ENCODE measurements around the gene EML1.

GRCh38 chr14:99975190-99975589 is 182.0 kb downstream of the EML1 start:
- TF ChIP-seq POLR2AphosphoS5 (IDR thresholded peaks at IDR 0.05) (no peak), CTCF (IDR thresholded peaks at IDR 0.05) (no peak), EP300 (IDR thresholded peaks at IDR 0.05) (no peak), POLR2A (IDR thresholded peaks at IDR 0.05; ENCODE audit: low read depth) (no peak)

Data from esophagus muscularis mucosa (tissue), 4 donors.